Gastrocnemius medialis (tissue), 4 donors: Measurements from ENCODE around the gene CCND2. TPM values are rescaled to one million over a fixed set of nuclear protein-coding genes. Genes with fewer than 3 reads are reported as not detected.

Experiments used
- ATAC-seq, 2 donors: fragments of 150-250 bp; one replicate each; pipeline ENCODE4 v1.9.1; 2016
- DNase-seq, 2 donors: peaks; one replicate each; pipeline ENCODE4 v3.0.0-alpha.2; 2019
- H3K27ac ChIP-seq, 4 donors: fragments of 200-600 bp; sonication (generic); 1 replicate in 1 of 4; 2 replicates in 3 of 4; pipeline ENCODE4 v1.5.1; 2016 to 2018; ENCODE audit warnings: mild to moderate bottlenecking in 2 of 4, moderate library complexity in 1 of 4
- H3K27me3 ChIP-seq, 3 donors: fragments of 200-600 bp; sonication (generic) in 2 of 3; 1 replicate in 1 of 3; 2 replicates in 2 of 3; pipeline versions ENCODE4 v1.5.1 to v1.6.0; 2016 to 2019; ENCODE audit warnings: mild to moderate bottlenecking in 1 of 3, moderate library complexity in 1 of 3
- H3K36me3 ChIP-seq, 2 donors: fragments of 200-600 bp; sonication (generic) in 1 of 2; one replicate each; pipeline ENCODE4 v1.5.1; 2017 to 2018
- H3K4me1 ChIP-seq, 2 donors: fragments of 200-600 bp; sonication (generic) in 1 of 2; one replicate each; pipeline ENCODE4 v1.5.1; 2016 to 2017; ENCODE audit warnings: mild to moderate bottlenecking in 2 of 2
- H3K4me3 ChIP-seq, 4 donors: fragments of 200-600 bp; sonication (generic) in 3 of 4; 1 replicate in 1 of 4; 2 replicates in 3 of 4; pipeline ENCODE4 v1.5.1; 2016 to 2019; ENCODE audit warnings: mild to moderate bottlenecking in 2 of 4
- H3K9me3 ChIP-seq, 3 donors: fragments of 200-600 bp; sonication (generic) in 2 of 3; 1 replicate in 1 of 3; 2 replicates in 2 of 3; pipeline ENCODE4 v1.5.1; 2016 to 2019
- POLR2A ChIP-seq, 2 donors: fragments of 450-650 bp; IDR thresholded peaks; one replicate each; pipeline ENCODE4 v1.6.1; 2017; ENCODE audit warnings: antibody characterized with exemption in 2 of 2, mild to moderate bottlenecking in 2 of 2, moderate library complexity in 2 of 2
- in situ Hi-C, 4 donors: fragments of 200-750 bp; cut with MboI; loops; one replicate each; pipeline versions ENCODE4 v1.15.0 to v1.8.0; 2017; ENCODE audit warnings: low sequenced_read_pairs in 4 of 4
- intact Hi-C: fragments of 100-400 bp; cut with DNase I; formaldehyde crosslinking; loops from one replicate; pipeline ENCODE4 v1.15.1; 2023; ENCODE audit warnings: low total_unique reads
- total RNA-seq, 4 donors: library from RNA; depleted of rRNA; stranded (reverse); fragments of >200 nt; gene quantifications; one replicate each; pipeline versions ENCODE4 v1.1.0 to v1.2.3, GENCODE V29; 2016
- TF ChIP-seq, protein P1 (sequence below), 5 experiments: fragments of 450-650 bp in 3 of 5; fragments of 200-600 bp in 2 of 5; sonication (generic) in 2 of 5; IDR thresholded peaks in 4 of 5; conservative IDR thresholded peaks in 1 of 5; 1 replicate in 4 of 5; 2 replicates in 1 of 5; pipeline ENCODE4 v1.5.1; 2016 to 2019; ENCODE audit warnings: antibody characterized with exemption in 5 of 5, mild to moderate bottlenecking in 3 of 5, moderate library complexity in 3 of 5

The CCND2 gene
- total RNA-seq, 4 donors from 2014 or later: 2.7 to 5.6 (median 3.2) TPM

DNA sequence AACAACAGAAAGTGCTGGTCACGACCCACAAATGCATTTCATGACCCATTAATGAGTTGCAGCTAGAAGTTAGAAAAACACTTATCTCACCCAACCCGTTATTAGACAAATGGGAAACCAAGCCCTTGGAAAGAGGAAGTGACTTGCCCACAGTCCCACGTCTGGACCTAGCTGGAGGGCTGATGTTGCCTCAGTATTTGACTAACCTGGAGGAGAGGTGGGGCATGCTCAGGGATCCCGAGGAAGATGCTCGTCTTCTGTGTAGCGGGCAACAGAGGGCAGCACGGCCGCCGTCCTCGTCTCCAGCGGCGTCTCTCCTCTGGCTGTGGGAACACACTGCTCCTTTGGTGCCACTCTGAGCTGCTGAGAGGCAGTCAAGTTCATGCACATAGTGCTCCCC, 12.7 kb downstream of the CCND2 start:
- in situ Hi-C loops (loop anchor here in 1 of 4 donors (10.0 kb wide), 1 partner anchor 411 kb away; the partner anchor contains the start of gene PARP11), intact Hi-C loops (no loop called here)
- Histone ChIP-seq H3K27me3 (peaks cover 3 to 12% (median 9%) of the 10 kb centered on the region in 3 donors), H3K4me1 (no peaks in the 10 kb centered on the region), H3K27ac (no peak overlapping the region), H3K4me3 (no peak overlapping the region), H3K36me3 (no peaks in the 10 kb centered on the region), H3K9me3 (no peaks in the 10 kb centered on the region)
- TF ChIP-seq, protein P1, sequence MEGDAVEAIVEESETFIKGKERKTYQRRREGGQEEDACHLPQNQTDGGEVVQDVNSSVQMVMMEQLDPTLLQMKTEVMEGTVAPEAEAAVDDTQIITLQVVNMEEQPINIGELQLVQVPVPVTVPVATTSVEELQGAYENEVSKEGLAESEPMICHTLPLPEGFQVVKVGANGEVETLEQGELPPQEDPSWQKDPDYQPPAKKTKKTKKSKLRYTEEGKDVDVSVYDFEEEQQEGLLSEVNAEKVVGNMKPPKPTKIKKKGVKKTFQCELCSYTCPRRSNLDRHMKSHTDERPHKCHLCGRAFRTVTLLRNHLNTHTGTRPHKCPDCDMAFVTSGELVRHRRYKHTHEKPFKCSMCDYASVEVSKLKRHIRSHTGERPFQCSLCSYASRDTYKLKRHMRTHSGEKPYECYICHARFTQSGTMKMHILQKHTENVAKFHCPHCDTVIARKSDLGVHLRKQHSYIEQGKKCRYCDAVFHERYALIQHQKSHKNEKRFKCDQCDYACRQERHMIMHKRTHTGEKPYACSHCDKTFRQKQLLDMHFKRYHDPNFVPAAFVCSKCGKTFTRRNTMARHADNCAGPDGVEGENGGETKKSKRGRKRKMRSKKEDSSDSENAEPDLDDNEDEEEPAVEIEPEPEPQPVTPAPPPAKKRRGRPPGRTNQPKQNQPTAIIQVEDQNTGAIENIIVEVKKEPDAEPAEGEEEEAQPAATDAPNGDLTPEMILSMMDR (IDR thresholded peaks at IDR 0.05 in 4 of 5, conservative IDR thresholded peaks at IDR 0.05 in 1 of 5): no peak
- no peak for TF ChIP-seq POLR2A (IDR thresholded peaks at IDR 0.05)
- DNase-seq: no peak
- ATAC-seq: no peak

GRCh38 chr12:4286771-4287317, 13.3 kb downstream of the CCND2 start:
- Histone ChIP-seq H3K27me3 (peaks cover 3 to 12% (median 9%) of the 10 kb centered on the region in 3 donors), H3K36me3 (no peaks in the 10 kb centered on the region), H3K4me3 (no peak overlapping the region), H3K27ac (no peak overlapping the region), H3K9me3 (no peaks in the 10 kb centered on the region), H3K4me1 (no peaks in the 10 kb centered on the region)
- intact Hi-C loops (no loop called here), in situ Hi-C loops (loop anchor here in 1 of 4 donors (10.0 kb wide), 1 partner anchor 412 kb away; the partner anchor contains the start of gene PARP11)
- ATAC-seq: no peak
- DNase-seq: no peak
- no peak for TF ChIP-seq POLR2A (IDR thresholded peaks at IDR 0.05)
- TF ChIP-seq, protein P1 (IDR thresholded peaks at IDR 0.05 in 4 of 5, conservative IDR thresholded peaks at IDR 0.05 in 1 of 5): no peak

DNA sequence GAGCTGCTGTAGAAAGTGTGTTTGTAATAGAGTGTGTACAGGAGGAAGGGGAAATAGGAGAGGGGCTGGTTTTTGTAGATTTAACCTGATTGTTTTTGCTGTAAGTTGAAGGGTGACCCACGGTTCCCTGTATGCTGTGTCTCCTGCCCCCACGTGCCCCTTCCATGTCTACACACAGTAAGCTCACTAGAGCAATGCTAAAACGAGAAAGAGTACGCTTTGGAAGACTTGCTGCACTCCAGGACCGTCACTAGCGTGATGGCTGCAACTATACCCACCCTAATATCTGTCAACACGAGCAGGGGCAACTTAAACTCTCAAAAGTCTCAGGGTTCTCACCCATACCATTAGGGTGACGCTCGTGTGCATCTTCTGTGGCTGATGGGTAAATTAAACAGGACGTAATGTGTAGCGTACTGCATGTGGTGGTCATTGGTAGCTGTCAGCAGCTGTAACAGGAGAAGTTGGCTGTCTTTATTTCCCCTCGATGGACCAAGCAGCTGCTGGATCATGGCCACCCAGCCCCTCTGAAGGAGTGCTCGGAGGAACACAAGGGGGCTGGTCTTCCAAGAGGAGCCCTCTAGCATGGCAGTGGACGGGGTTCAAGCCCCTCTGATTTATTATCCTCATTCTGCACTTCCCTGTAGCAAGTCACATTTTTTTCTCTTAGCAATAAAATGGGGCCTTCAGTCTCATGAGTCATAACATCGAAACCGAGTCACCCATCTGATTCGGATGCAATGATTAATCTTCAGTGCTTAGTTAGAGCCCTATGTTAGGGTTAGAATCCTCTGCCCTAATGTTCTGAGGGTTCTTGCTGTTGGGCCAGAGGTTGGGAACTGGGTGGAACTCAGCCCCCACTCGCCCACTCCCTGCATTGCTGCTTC, 14.0 kb downstream of the CCND2 start:
- in situ Hi-C loops (loop anchor here in 1 of 4 donors (10.0 kb wide), 1 partner anchor 413 kb away; the partner anchor contains the start of gene PARP11), intact Hi-C loops (no loop called here)
- no peaks in the 10 kb centered on the region for H3K36me3 ChIP-seq

GRCh38 chr12:4288296-4289131, 15.0 kb downstream of the CCND2 start:
- no peak for TF ChIP-seq POLR2A (IDR thresholded peaks at IDR 0.05)
- TF ChIP-seq, protein P1 (IDR thresholded peaks at IDR 0.05 in 4 of 5, conservative IDR thresholded peaks at IDR 0.05 in 1 of 5): no peak
- intact Hi-C loops (no loop called here), in situ Hi-C loops (loop anchor here in 1 of 4 donors (10.0 kb wide), 1 partner anchor 414 kb away; the partner anchor contains the start of gene PARP11)
- Histone ChIP-seq H3K27ac (no peak overlapping the region), H3K4me1 (no peaks in the 10 kb centered on the region), H3K27me3 (peaks cover 3 to 12% (median 9%) of the 10 kb centered on the region in 3 donors), H3K36me3 (no peaks in the 10 kb centered on the region), H3K9me3 (no peaks in the 10 kb centered on the region), H3K4me3 (no peak overlapping the region)
- no peak for DNase-seq
- no peak for ATAC-seq

More for the DNA sequence above, 14.0 kb downstream of the CCND2 start:
- no peak for ATAC-seq
- Histone ChIP-seq H3K9me3 (no peaks in the 10 kb centered on the region), H3K4me1 (no peaks in the 10 kb centered on the region), H3K27ac (no peak overlapping the region), H3K4me3 (no peak overlapping the region), H3K27me3 (peaks cover 3 to 12% (median 9%) of the 10 kb centered on the region in 3 donors)
- TF ChIP-seq, protein P1 (IDR thresholded peaks at IDR 0.05 in 4 of 5, conservative IDR thresholded peaks at IDR 0.05 in 1 of 5): no peak
- no peak for TF ChIP-seq POLR2A (IDR thresholded peaks at IDR 0.05)
- no peak for DNase-seq
